K562 (cell line): Measurements from ENCODE around the gene LMO3.

Experiments used
- ETV6 ChIP-seq, 3 experiments: fragments of 150-350 bp in 1 of 3; sonication (generic) in 1 of 3; formaldehyde crosslinking in 1 of 3; IDR thresholded peaks; 2 replicates each; pipeline versions ENCODE4 v1.6.1 to v1.8.0; 2014 to 2022; ENCODE audit warnings: borderline replicate concordance in 2 of 3, low read depth in 2 of 3, antibody characterized with exemption in 1 of 3, low read length in 1 of 3, mild to moderate bottlenecking in 1 of 3, missing genetic modification reagents in 1 of 3
- MAX ChIP-seq: sonication (generic); formaldehyde crosslinking; IDR thresholded peaks from 2 replicates; pipeline ENCODE4 v1.9.0; 2022; ENCODE audit warnings: mild to moderate bottlenecking, missing genetic modification reagents
- SIN3A ChIP-seq, 2 experiments: fragments of 150-350 bp in 1 of 2; IDR thresholded peaks; 2 replicates each; pipeline ENCODE4 v1.6.1; 2011 to 2016; ENCODE audit warnings: borderline replicate concordance in 2 of 2, low read depth in 2 of 2, low read length in 2 of 2, mild to moderate bottlenecking in 2 of 2, moderate library complexity in 2 of 2; ENCODE audit not compliant: control insufficient read depth in 1 of 2
- SRF ChIP-seq, 2 experiments: fragments of 250-450, 450-650 bp in 1 of 2; sonication (Bioruptor Pico) in 1 of 2; sonication (generic) in 1 of 2; formaldehyde crosslinking; IDR thresholded peaks; 2 replicates each; pipeline versions ENCODE4 v1.5.0 to v1.5.1; 2020 to 2022; ENCODE audit warnings: mild to moderate bottlenecking in 1 of 2, missing genetic modification reagents in 1 of 2
- YY1 ChIP-seq, 3 experiments: IDR thresholded peaks; 2 replicates each; pipeline ENCODE4 v1.6.1; 2011; ENCODE audit warnings: low read length in 2 of 3, mild to moderate bottlenecking in 2 of 3, moderate library complexity in 2 of 3, borderline replicate concordance in 1 of 3, control low read depth in 1 of 3, low read depth in 1 of 3; ENCODE audit not compliant: insufficient read depth in 3 of 3, insufficient replicate concordance in 2 of 3, control insufficient read depth in 1 of 3, insufficient read length in 1 of 3; ENCODE audit errors: extremely low read depth in 1 of 3
- ZNF224 ChIP-seq: sonication (generic); formaldehyde crosslinking; IDR thresholded peaks from 2 replicates; pipeline ENCODE4 v1.8.0; 2022; ENCODE audit warnings: mild to moderate bottlenecking, missing genetic modification reagents

DNA sequence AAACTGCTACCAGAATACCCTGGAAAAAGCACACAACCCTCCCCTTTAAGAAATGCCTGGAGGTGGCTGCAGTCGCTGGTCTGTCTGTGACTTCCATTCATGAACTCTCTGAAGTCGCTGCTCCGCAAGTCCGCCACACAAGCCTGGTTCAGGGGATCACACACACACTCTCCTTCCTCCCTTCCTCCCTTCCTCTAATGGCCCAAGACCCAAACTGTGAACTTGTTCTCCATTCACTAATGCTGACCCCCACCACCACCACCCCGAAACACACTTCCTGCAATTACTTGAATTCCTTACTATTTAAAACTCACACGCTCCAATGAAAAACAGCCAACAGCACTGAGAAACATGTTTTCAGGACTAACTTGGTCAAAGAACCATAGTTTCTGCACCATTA, 1.0 kb upstream of the LMO3 start:
- TF ChIP-seq SIN3A (IDR thresholded peaks at IDR 0.05; ENCODE audit: borderline replicate concordance in 2 of 2, control insufficient read depth in 1 of 2, low read depth in 2 of 2, low read length in 2 of 2), result no peak
- TF ChIP-seq SRF (CRISPR knock-in tag; IDR thresholded peaks at IDR 0.05), result no peak
- TF ChIP-seq ETV6 (IDR thresholded peaks at IDR 0.05; ENCODE audit: borderline replicate concordance in 1 of 2, low read depth in 2 of 2, low read length in 1 of 2), result no peak
- TF ChIP-seq ETV6 (CRISPR knock-in tag; IDR thresholded peaks at IDR 0.05; ENCODE audit: borderline replicate concordance), result no peak
- no peak for TF ChIP-seq ZNF224
- no peak for TF ChIP-seq YY1 (IDR thresholded peaks at IDR 0.05; ENCODE audit: borderline replicate concordance in 1 of 3, control insufficient read depth in 1 of 3, extremely low read depth in 1 of 3, insufficient read depth in 3 of 3, insufficient read length in 1 of 3, insufficient replicate concordance in 2 of 3, low read depth in 1 of 3, low read length in 2 of 3)
- TF ChIP-seq MAX (CRISPR knock-in tag), result no peak
